Measurements from ENCODE around the gene CTSD. TPM values are rescaled to one million over a fixed set of nuclear protein-coding genes. Genes with fewer than 3 reads are reported as not detected.

CTSD gene
- total and polyA plus RNA-seq, 8 donors: 115 to 590 (median 257) TPM

- no peak for TF ChIP-seq EP300 (IDR thresholded peaks at IDR 0.05)
- TF ChIP-seq, protein P1, sequence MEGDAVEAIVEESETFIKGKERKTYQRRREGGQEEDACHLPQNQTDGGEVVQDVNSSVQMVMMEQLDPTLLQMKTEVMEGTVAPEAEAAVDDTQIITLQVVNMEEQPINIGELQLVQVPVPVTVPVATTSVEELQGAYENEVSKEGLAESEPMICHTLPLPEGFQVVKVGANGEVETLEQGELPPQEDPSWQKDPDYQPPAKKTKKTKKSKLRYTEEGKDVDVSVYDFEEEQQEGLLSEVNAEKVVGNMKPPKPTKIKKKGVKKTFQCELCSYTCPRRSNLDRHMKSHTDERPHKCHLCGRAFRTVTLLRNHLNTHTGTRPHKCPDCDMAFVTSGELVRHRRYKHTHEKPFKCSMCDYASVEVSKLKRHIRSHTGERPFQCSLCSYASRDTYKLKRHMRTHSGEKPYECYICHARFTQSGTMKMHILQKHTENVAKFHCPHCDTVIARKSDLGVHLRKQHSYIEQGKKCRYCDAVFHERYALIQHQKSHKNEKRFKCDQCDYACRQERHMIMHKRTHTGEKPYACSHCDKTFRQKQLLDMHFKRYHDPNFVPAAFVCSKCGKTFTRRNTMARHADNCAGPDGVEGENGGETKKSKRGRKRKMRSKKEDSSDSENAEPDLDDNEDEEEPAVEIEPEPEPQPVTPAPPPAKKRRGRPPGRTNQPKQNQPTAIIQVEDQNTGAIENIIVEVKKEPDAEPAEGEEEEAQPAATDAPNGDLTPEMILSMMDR (IDR thresholded peaks at IDR 0.05): no peak
- TF ChIP-seq POLR2A (IDR thresholded peaks at IDR 0.05): no peak
- no peak for TF ChIP-seq POLR2AphosphoS5 (IDR thresholded peaks at IDR 0.05)
- WGBS, 5 donors: 87 to 92% (median 89%) methylated on average over 21 to 23 of the region's 23 CpGs
- no peak for DNase-seq
These were observed 21.3 kb upstream of the CTSD start for GRCh38 chr11:1784761-1785650.

GRCh38 chr11:1783725-1784529 is 20.2 kb upstream of the CTSD start:
- DNase-seq: no peak
- no peaks in the 10 kb centered on the region for H3K9me3 ChIP-seq

More at GRCh38 chr11:1784761-1785650, 21.3 kb upstream of the CTSD start:
- intact Hi-C loops (cut with DNase I; ENCODE audit: low total_unique reads): no loop called here
- Histone ChIP-seq H3K4me3 (no peak overlapping the region), H3K4me1 (peaks cover 0 to 33% (median 0%) of the 10 kb centered on the region in 4 donors), H3K27ac (no peak overlapping the region), H3K27me3 (no peaks in the 10 kb centered on the region), H3K9me3 (no peaks in the 10 kb centered on the region), H3K36me3 (no peaks in the 10 kb centered on the region)

DNA sequence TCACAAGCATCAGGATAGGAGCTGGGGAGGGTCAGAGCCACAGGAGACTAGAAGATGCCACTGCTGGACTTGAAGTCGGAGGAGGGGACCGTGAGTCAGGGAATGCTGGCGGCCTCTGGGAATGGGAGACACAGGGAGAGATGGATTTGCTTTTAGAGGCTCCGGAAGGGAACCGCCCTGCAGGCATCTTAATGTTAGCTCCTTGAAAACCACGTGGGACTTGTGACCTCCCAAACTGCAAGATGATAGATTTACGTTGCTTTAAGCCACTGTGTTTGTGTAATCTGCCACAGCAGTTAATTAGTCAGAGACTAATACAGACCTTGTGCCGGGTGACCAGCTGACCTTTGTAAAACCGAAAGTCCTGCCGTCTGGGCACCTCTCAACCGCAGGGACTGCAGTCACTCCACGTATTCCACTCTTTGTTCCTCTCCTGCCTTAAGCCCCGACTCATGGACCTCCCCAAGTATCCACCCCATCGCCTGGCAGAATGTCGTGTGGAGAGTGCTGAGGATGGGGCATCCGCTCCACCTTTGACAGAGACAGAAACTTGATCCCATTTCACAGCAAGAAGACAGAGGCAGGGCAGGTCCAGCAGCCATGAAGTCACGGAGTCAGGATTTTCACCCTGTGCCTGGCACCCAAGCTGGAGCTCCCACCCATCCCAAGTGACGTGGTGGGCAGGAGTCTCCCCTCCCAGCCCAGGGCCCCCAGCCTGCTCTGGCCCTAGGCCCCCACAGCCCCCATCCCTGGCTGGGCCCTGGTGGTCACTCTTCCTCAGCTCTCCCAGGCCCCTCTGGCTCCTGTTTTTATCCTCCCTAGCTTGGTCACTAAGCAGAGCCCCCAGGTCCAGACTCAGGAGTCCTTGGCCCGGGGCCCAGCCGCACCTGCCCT is 19.4 kb upstream of the CTSD start:
- H3K27me3 ChIP-seq: peaks cover 0 to 9% (median 0%) of the 10 kb centered on the region in 3 donors
- H3K27ac ChIP-seq: peak overlapping the region in 2 of 5 donors; percentile 34 to 50
- peaks cover 0 to 45% (median 0%) of the 10 kb centered on the region in 4 donors for H3K4me1 ChIP-seq
- DNase-seq: no peak
- intact Hi-C loops (cut with DNase I; ENCODE audit: low total_unique reads): no loop called here
- no peaks in the 10 kb centered on the region for H3K9me3 ChIP-seq
- no peak overlapping the region for H3K4me3 ChIP-seq
- TF ChIP-seq EP300 (IDR thresholded peaks at IDR 0.05) (no peak), POLR2AphosphoS5 (IDR thresholded peaks at IDR 0.05) (no peak), POLR2A (IDR thresholded peaks at IDR 0.05) (no peak)
- TF ChIP-seq, protein P1 (IDR thresholded peaks at IDR 0.05): no peak
- WGBS, 5 donors: 55 to 70% (median 68%) methylated on average over 17 to 20 of the region's 20 CpGs
- H3K36me3 ChIP-seq: no peaks in the 10 kb centered on the region

More at GRCh38 chr11:1783725-1784529, 20.2 kb upstream of the CTSD start:
- Histone ChIP-seq H3K4me3 (no peak overlapping the region), H3K27ac (no peak overlapping the region), H3K4me1 (peaks cover 0 to 40% (median 0%) of the 10 kb centered on the region in 4 donors), H3K36me3 (no peaks in the 10 kb centered on the region), H3K27me3 (peaks cover 0 to 9% (median 0%) of the 10 kb centered on the region in 3 donors)
- intact Hi-C loops (cut with DNase I; ENCODE audit: low total_unique reads): no loop called here
- WGBS, 5 donors: 78 to 83% (median 82%) methylated on average over 22 to 24 of the region's 24 CpGs
- no peak for TF ChIP-seq POLR2AphosphoS5 (IDR thresholded peaks at IDR 0.05)

DNA sequence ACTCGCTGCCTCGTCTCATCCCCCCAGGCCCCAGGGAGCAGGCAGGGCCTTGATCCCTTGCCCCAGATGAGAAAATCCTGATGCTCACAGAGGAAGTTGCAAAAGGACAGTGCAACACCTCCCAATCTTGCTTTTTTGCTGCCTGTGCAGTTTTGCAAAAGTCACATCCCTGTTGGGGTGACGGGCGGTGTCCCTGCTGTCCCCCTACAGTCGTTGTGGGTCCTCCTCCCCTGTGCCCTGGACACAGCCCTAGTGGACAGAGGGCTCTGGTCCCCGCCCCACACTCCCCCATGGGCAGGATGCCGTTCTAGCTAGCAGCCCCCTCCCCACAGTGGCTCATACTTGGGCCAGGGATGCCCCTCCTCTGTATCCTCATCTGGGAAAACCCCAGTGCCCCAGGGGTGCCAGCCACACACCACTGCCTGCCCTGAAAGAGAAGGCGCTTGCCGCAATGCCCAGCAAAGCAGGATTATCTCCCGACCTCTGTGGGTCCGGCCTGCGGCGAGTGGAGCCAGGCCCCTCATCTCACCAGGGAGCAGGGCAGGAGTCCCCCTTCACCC is 18.4 kb upstream of the CTSD start:
- 77 to 86% (median 84%) methylated on average over 12 to 13 of the region's 13 CpGs for WGBS, 5 donors
- H3K4me3 ChIP-seq: no peak overlapping the region
- H3K27me3 ChIP-seq: peaks cover 0 to 9% (median 0%) of the 10 kb centered on the region in 3 donors
- peaks cover 0 to 48% (median 0%) of the 10 kb centered on the region in 4 donors for H3K4me1 ChIP-seq
- intact Hi-C loops (cut with DNase I; ENCODE audit: low total_unique reads): no loop called here
- H3K27ac ChIP-seq: peak overlapping the region in 2 of 5 donors; percentile 9 to 49
- DNase-seq: no peak
- no peaks in the 10 kb centered on the region for H3K9me3 ChIP-seq
- TF ChIP-seq POLR2A (IDR thresholded peaks at IDR 0.05) (no peak), POLR2AphosphoS5 (IDR thresholded peaks at IDR 0.05) (no peak), EP300 (IDR thresholded peaks at IDR 0.05) (no peak)
- TF ChIP-seq, protein P1 (IDR thresholded peaks at IDR 0.05): no peak
- no peaks in the 10 kb centered on the region for H3K36me3 ChIP-seq

All from stomach (tissue), 9 donors.